ENCODE data around the gene DNMBP. TPM values are rescaled to one million over a fixed set of nuclear protein-coding genes. Genes with fewer than 3 reads are reported as not detected.
"Not testable (repeated sequence)": the region's sequence is repeated elsewhere in the genome, so short reads cannot be mapped to it uniquely, and the experiment has no call there.

Gene DNMBP
- total RNA-seq, 1 donor from 2014 or later = 34.0 TPM

DNA sequence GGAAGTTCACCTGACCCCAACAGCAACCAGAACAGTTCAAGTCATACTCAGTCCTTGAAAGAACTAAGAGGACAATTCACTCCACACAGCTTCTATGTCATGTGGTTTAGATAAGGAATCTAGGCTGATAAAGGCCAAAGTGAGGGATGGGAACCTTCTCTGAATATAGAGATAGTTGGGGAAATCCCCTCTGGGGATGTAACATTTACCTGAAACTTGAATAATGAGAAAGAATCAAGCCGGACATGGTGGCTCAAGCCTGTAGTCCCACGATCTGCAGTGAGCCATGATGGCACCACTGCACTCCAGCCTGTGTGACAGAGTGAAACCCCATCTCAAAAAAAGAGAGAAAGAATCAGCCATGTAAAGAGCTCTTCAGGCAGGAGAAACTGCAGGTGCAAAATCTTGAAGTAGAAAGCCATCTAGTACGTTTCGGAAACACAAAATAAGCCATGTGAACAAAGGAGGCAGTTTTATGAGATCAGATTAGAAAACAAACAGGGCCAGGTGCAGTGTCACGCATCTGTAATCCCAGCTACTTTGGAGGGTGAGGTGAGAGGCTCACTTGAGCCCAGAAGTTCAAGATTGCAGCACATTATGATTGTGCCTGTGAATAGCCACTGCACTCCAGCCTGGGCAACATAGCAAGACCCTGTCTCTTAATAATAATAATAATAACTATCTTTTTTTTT, 4.5 kb upstream of the DNMBP start:
- no peak for DNase-seq (ENCODE audit: low read depth, low spot score)

DNA sequence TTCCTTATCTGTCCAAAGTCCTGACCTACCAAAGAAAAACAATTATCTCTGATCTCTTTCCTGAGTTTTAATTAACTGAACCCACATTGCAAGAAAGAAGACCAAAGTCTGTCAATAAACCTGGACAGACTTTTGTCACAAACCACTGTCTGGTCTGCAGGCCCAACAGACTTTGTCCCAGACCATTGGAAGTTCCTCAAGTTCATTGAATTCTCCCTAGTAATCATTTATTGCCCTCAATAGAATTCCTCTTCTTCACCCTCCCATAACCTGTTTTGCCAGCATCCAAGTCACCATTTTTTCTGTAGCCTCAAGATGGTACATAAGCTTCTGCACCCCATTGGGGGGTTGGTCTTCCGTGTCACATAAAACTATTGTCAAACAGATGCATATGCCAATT, 3.9 kb upstream of the DNMBP start:
- no peak for DNase-seq (ENCODE audit: low read depth, low spot score)

GRCh38 chr10:100011906-100012305, 2.2 kb upstream of the DNMBP start:
- DNase-seq (ENCODE audit: low read depth, low spot score) = not testable (repeated sequence)

GRCh38 chr10:100009283-100009792, 409 bp downstream of the DNMBP start:
- DNase-seq (ENCODE audit: low read depth, low spot score) = no peak

DNA sequence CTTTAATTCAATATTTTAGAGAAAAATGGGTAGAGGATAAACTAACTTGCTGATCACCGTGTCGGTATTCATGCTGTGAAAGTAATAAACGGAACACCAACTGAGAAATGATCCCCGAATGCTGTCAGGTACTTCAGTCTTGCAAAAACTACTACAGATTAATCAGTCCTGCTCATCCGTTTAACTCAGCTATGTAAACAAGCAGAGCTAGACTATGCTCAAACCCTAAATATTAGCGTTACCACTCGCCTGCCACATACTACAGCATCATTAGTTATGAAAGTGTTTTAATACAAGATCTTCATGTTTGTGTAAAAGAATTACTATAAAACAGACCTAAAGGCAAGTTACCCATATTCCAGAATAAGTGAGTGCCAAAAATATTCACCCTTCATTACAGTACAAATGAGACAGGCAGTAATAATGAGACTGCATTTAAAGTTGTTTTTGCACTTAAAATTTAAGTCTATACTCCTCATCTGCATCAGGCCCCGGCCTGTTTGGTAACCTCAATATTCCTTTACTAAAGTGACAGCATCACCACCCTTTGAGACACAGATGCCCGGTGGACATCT, 952 bp downstream of the DNMBP start:
- no peak for DNase-seq (ENCODE audit: low read depth, low spot score)

DNA sequence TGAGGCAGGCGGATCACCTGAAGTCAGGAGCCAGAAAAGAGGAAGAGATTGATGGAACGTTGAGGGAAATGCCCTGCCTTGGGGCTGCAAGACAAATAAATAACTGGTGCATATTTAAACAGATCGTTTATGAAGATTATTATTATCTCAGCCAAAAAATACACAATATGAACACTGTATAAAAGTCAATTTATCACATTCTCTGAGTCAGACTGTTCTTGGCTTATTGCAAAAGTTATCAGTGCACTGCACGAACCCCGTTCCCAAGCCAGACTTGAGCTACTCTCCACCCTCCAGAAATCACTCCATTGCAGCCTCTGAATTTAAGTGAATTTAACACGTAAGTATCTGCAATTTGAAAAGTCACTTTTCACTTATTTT, 1.6 kb downstream of the DNMBP start:
- DNase-seq (ENCODE audit: low read depth, low spot score) = no peak

- DNase-seq (ENCODE audit: low read depth, low spot score) = no peak
Measured at GRCh38 chr10:100007231-100008141, 2.3 kb downstream of the DNMBP start.

DNA sequence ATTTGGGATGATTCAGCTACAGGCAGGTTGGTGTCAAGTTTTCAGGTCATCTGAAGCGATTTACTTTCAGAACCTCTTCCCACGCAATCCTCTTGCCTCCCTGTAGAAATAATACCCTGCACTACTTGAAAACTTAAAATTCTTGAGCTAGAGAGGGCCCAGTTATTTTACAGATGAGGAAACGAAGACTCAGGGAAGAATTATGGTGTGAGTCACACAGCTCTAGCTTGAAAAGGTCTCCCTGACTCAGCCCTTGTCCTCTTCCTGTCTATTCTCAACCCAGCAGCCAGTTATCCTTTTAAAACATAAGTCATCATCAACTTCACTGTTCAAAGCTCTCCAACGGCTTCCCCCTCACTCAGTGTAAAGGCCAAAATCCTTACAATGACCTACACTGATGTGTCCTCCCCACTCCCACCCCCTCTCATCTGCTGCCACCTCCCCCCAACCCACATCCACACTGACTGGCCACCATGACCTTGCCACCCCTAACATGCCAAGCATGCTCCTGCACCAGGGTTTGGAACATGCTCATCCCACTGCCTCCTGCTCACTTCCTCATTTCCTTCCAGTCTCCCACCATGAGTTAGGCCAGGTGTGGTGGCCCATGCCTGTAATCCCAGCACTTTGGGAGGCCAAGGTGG, 3.4 kb downstream of the DNMBP start:
- peak; percentile 78 for DNase-seq (ENCODE audit: low read depth, low spot score)

GRCh38 chr10:100004805-100005510, 4.8 kb downstream of the DNMBP start:
- DNase-seq (ENCODE audit: low read depth, low spot score) = no peak

GRCh38 chr10:100000109-100000644, 9.6 kb downstream of the DNMBP start:
- DNase-seq (ENCODE audit: low read depth, low spot score) = no peak

DNA sequence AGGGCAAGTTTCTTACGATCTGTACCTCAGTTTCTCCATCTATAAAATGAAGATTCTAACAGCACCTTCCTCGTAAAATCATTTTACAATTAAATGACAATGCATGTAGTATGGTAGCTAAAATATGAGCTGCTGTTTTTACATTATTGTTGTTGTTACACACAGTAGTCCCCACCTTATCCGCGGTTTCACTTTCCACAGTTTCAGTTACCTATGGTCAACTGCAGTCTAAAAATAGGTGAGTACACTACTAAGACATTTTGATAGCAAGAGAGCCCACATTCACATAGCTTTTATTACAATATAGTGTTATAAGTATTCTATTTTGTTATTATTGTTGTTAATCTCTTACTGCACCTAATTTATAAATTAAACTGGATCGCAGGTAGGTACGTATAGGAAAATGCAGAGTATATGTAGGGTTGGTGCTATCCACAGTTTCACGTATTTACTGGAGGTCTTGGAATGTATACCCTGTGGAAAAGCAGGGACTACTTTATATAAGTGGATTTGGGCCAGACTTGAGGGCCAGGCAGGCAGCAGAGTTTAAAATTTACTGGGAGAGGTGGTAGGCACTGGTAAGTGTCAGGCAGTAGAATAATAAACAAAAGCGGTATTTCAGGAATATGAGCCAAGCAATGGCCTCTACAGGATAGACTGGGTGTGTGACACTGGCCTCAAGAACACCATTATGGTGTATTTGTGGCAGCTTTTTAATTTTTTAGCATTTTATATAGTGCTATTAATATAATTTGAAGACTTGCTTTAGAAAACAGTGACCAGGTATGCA, 10.2 kb downstream of the DNMBP start:
- no peak for DNase-seq (ENCODE audit: low read depth, low spot score)

- DNase-seq (ENCODE audit: low read depth, low spot score) = no peak
Measured at GRCh38 chr10:99998889-99999288, 10.9 kb downstream of the DNMBP start.

DNA sequence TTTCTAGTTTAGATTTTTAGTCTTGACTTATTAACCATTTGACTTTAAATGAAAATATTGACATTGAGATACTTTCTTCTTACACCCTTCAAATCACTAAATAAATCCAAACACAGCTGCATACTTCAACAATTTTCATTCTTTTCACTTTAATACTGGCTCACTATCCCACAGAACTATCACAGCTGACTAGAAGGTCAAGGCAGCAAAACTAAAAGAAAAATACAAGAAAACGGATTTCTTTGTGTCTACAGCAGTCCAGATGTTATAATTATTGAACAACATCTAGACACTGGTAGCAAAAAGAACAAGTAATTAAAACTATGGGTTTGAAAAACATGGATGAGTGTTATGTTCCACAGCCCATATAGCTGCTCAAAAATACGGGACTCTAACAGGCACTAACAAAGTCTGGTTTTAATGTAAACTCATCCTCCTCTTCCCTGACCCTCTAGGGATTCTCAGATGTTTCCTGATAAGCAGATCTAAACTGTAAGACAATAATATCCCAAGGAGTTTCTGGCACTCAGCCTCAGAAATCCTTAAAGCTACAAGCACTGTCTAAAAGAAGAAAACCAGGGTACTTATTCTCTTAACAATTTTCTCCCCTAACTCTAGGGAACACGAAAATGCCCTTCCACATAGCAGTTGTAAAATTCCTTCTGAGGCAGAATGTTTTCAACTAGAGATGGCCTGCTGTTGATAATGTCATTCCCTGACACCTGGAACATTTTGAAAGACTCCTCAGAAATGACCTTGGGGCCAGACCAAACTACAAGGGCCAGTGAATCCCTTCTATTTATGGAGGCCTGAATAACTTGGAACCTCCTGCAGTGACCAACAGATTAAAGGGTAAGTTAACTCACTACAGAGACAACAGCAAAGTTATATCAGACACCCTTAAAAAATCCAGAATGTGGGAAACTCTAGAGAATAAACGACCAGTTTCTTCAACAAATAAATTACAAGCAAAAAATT, 12.8 kb downstream of the DNMBP start:
- peak; percentile 33 for DNase-seq (ENCODE audit: low read depth, low spot score)

DNA sequence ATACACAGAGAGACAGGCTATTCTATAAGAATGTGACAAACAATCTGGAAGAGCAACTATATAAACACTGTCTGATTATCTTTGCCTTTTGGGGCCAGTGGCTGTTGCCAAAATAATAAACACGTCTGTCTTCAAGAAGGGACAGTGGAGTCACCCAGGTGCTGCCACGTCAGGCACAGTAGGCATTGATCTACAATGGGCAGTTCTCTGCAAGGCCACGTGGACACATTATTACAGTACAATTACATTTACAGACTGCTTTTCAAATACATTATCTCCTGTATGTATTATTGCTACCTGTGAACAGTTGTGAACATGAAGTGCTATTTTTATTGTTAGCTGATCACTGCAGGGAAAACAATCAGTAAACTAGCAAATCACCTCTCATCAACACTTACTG, 14.0 kb downstream of the DNMBP start:
- no peak for DNase-seq (ENCODE audit: low read depth, low spot score)

DNA sequence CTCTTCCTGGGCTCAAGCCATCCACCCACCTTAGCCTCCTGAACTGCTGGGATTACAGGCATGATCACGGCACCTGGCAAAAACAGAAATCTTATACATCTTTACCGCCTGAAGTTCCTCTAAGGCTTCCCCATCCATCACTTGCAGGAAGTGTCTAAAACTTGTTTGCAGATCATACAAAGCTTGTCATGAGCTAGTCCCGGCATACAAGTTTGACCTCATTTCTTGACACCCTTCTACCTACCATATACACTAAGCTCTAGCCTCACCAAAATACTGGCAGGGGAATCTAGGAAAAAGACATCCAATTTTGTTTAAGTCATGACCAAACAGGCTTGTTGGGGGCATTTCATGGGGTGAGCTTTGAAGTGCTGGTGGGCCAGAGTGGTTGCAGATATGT, 14.5 kb downstream of the DNMBP start:
- DNase-seq (ENCODE audit: low read depth, low spot score) = no peak

DNA sequence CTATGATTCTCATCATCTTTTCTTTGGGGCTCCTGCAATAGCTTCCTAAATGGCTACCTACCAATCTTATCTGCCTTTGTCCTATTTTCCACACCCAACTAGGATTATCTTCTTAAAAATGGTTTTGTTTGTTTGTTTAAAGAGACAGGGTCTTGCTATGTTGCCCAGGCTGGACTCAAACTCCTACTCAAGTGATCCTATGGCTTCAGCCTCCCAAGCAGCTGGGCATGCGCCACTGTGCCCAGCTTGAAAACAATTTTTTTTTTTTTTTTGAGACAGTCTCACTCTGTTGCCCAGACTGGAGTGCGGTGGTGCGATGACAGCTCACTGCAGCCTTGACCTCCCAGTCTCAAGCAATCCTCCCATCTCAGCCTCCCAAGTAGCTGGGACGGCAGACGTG, 14.9 kb downstream of the DNMBP start:
- no peak for DNase-seq (ENCODE audit: low read depth, low spot score)

DNA sequence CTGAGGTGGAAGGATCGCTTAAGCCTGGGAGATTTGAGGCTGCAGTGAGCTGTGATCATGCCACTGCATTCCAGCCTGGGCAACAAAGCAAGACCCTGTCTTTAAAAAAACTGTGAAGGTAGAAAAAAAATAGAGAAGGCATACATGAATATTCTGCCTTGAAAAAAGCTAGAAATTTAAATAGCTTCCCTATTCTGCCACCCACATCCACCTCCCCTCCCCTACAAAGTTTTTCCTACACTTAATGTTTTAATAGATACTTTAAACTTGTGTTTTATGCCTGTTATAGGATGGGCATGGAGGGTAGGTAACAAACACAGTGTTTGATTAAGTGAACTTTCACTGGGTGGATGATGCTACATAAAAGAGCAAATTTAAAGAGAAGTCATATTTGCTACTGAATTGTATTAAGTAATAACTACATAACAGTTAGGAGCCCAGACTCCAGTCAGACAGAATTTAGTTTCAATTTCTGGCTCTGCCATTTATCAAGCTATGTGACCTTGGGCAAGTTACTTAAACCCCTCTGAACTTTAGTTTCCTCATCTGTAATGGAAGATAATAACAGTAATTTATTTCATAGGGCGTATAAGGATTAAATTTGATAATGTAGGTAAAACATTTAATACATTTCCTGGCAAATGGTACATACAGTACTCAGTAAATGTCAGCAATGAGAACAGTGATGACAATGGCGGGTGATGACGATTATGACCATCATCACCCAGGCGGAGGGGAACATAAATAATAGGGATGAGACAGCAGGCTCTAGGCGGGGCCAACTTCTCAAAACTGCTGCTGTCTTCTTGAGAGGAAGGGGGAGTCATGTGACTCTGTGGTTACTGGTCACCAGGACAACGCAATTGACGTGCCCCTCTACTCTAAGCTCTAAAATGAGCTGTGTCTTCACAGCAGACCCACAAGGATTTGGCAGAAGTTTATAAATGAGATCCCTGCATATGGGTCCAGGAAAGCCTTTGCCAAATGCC, 15.8 kb downstream of the DNMBP start:
- DNase-seq (ENCODE audit: low read depth, low spot score) = no peak

DNA sequence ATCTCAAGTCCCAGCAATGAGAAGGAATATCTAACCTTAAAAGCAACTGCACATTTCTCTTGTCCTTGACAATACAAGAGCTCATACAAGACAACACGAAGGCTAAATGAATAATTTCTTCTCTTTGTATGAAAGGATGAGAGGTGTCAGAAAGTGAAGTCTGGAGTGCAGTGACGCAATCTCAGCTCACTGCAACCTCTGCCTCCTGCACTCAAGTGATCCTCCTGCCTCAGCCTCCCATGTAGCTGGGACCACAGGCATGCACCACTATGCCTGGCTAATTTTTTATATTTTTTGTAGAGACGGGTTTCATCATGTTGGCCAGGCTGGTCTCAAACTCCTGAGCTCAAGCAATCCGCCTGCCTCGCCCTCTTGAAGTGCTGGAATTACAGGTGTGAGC, 24.1 kb downstream of the DNMBP start:
- not testable (repeated sequence) for DNase-seq (ENCODE audit: low read depth, low spot score)
